D721Med (cell line): ENCODE measurements around the gene PRIM2.
"Not testable (repeated sequence)": the region's sequence is repeated elsewhere in the genome, so short reads cannot be mapped to it uniquely, and the experiment has no call there.

Experiments
- DNase-seq: peaks from one replicate; pipeline ENCODE4 v3.0.0; 2011; ENCODE audit warnings: low spot score; ENCODE audit not compliant: insufficient read length
- FAIRE-seq: peaks from 2 replicates; lab custom pipeline; 2011; peaks lifted over from hg19 to GRCh38; lab: Jason Lieb, UNC
- CTCF ChIP-seq: IDR thresholded peaks from 2 replicates; pipeline ENCODE4 v1.5.1; 2012; ENCODE audit warnings: mild to moderate bottlenecking, control low read depth; ENCODE audit not compliant: insufficient read depth; ENCODE audit errors: missing control alignments

Gene PRIM2

GRCh38 chr6:57423468-57423867 is 106.0 kb downstream of the PRIM2 start:
- FAIRE-seq (no peak), DNase-seq (no peak)
- no peak for TF ChIP-seq CTCF

- FAIRE-seq, DNase-seq: not testable (repeated sequence)
These were observed 114.3 kb downstream of the PRIM2 start for GRCh38 chr6:57431742-57432141.

- DNase-seq: no peak
- no peak for TF ChIP-seq CTCF
- FAIRE-seq: no peak
These were observed 114.7 kb downstream of the PRIM2 start for GRCh38 chr6:57432157-57432556.

GRCh38 chr6:57432919-57433684 is 115.7 kb downstream of the PRIM2 start:
- DNase-seq (no peak), FAIRE-seq (no peak)
- no peak for TF ChIP-seq CTCF

- not testable (repeated sequence) for FAIRE-seq, DNase-seq
These were observed 116.4 kb downstream of the PRIM2 start for GRCh38 chr6:57433790-57434189.

GRCh38 chr6:57434944-57435343 is 117.5 kb downstream of the PRIM2 start:
- FAIRE-seq (no peak), DNase-seq (no peak)
- no peak for TF ChIP-seq CTCF

GRCh38 chr6:57435475-57436160 is 118.2 kb downstream of the PRIM2 start:
- TF ChIP-seq CTCF: no peak
- FAIRE-seq (no peak), DNase-seq (no peak)

GRCh38 chr6:57440735-57441134 is 123.3 kb downstream of the PRIM2 start:
- not testable (repeated sequence) for DNase-seq, FAIRE-seq

- DNase-seq, FAIRE-seq: not testable (repeated sequence)
These were observed 124.7 kb downstream of the PRIM2 start for GRCh38 chr6:57442133-57442532.

GRCh38 chr6:57443181-57443580 is 125.8 kb downstream of the PRIM2 start:
- DNase-seq, FAIRE-seq: not testable (repeated sequence)

- DNase-seq, FAIRE-seq: not testable (repeated sequence)
These were observed 127.4 kb downstream of the PRIM2 start for GRCh38 chr6:57444787-57445186.

- not testable (repeated sequence) for DNase-seq, FAIRE-seq
These were observed 127.9 kb downstream of the PRIM2 start for GRCh38 chr6:57445379-57445778.

- FAIRE-seq, DNase-seq: not testable (repeated sequence)
These were observed 128.5 kb downstream of the PRIM2 start for GRCh38 chr6:57445790-57446468.
